IPS-20b (cell line): ENCODE data around the gene CDK13.
A peak's percentile ranks its signal among the peaks of the same experiment; 100 is the strongest.
"Not testable (repeated sequence)": the region's sequence is repeated elsewhere in the genome, so short reads cannot be mapped to it uniquely, and the experiment has no call there.

ENCODE experiments used
- H3K27ac ChIP-seq: one replicate; pipeline ENCODE4 v1.5.1; 2013; ENCODE audit warnings: low read length
- H3K27me3 ChIP-seq: 2 replicates; pipeline ENCODE4 v1.6.1; 2013; ENCODE audit warnings: mild to moderate bottlenecking, low read length, inconsistent platforms; ENCODE audit not compliant: insufficient read depth
- H3K36me3 ChIP-seq: 2 replicates; pipeline ENCODE4 v1.6.1; 2013; ENCODE audit warnings: low read depth, mild to moderate bottlenecking, inconsistent platforms, low read length, moderate library complexity; ENCODE audit not compliant: insufficient read depth
- H3K4me1 ChIP-seq: 2 replicates; pipeline ENCODE4 v1.6.1; 2013; ENCODE audit warnings: mild to moderate bottlenecking, control low read depth, inconsistent platforms, low read length, moderate library complexity; ENCODE audit not compliant: insufficient read depth
- H3K4me3 ChIP-seq: 2 replicates; pipeline ENCODE4 v1.5.1; 2013; ENCODE audit warnings: mild to moderate bottlenecking, low read length, inconsistent platforms
- H3K9ac ChIP-seq: 2 replicates; pipeline ENCODE4 v1.6.1; 2013; ENCODE audit warnings: low read depth, mild to moderate bottlenecking, inconsistent platforms, low read length, moderate library complexity
- H3K9me3 ChIP-seq: 2 replicates; pipeline ENCODE4 v1.6.1; 2013; ENCODE audit warnings: mild to moderate bottlenecking, low read depth, low read length, inconsistent platforms; ENCODE audit not compliant: insufficient read depth

CDK13 gene

GRCh38 chr7:40117199-40117598 is 167.1 kb downstream of the CDK13 start:
- not testable (repeated sequence) for H3K9ac ChIP-seq, H3K9me3 ChIP-seq, H3K4me1 ChIP-seq, H3K4me3 ChIP-seq, H3K36me3 ChIP-seq, H3K27me3 ChIP-seq, H3K27ac ChIP-seq

GRCh38 chr7:40118201-40118600 is 168.1 kb downstream of the CDK13 start:
- H3K36me3 ChIP-seq, H3K27me3 ChIP-seq, H3K27ac ChIP-seq, H3K9me3 ChIP-seq, H3K9ac ChIP-seq, H3K4me1 ChIP-seq, H3K4me3 ChIP-seq: not testable (repeated sequence)

- Histone ChIP-seq H3K9me3 (no peaks in the 10 kb centered on the region), H3K27ac (no peak overlapping the region), H3K4me1 (peaks cover 3% of the 10 kb centered on the region; the same call in 1 of the 2 replicates), H3K4me3 (no peak overlapping the region), H3K36me3 (no peaks in the 10 kb centered on the region), H3K9ac (no peak overlapping the region), H3K27me3 (no peaks in the 10 kb centered on the region)
Measured at GRCh38 chr7:40120020-40120419, 170.0 kb downstream of the CDK13 start.

GRCh38 chr7:40122100-40122939 is 172.3 kb downstream of the CDK13 start:
- not testable (repeated sequence) for H3K27me3 ChIP-seq, H3K9me3 ChIP-seq, H3K4me1 ChIP-seq, H3K9ac ChIP-seq, H3K27ac ChIP-seq, H3K4me3 ChIP-seq, H3K36me3 ChIP-seq

GRCh38 chr7:40122940-40123254 is 172.8 kb downstream of the CDK13 start:
- Histone ChIP-seq H3K9me3 (no peaks in the 10 kb centered on the region), H3K4me3 (no peak overlapping the region), H3K36me3 (no peaks in the 10 kb centered on the region), H3K4me1 (no peaks in the 10 kb centered on the region), H3K9ac (no peak overlapping the region), H3K27ac (no peak overlapping the region), H3K27me3 (no peaks in the 10 kb centered on the region)

- Histone ChIP-seq H3K4me3 (peak overlapping the region; percentile 99), H3K9me3 (no peaks in the 10 kb centered on the region), H3K36me3 (peaks cover 10% of the 10 kb centered on the region; the same call in 1 of the 2 replicates), H3K27ac (peak overlapping the region; percentile 59), H3K4me1 (peaks cover 8% of the 10 kb centered on the region; the same call in 1 of the 2 replicates), H3K27me3 (peaks cover 18% of the 10 kb centered on the region), H3K9ac (peak overlapping the region; percentile 91)
Measured at GRCh38 chr7:40133561-40134427, 183.7 kb downstream of the CDK13 start.

- Histone ChIP-seq H3K4me1 (peaks cover 8% of the 10 kb centered on the region; the same call in 1 of the 2 replicates), H3K36me3 (peaks cover 10% of the 10 kb centered on the region; the same call in 1 of the 2 replicates), H3K9me3 (no peaks in the 10 kb centered on the region), H3K9ac (peak within 1 kb of the TSS; percentile 91), H3K27me3 (peaks cover 18% of the 10 kb centered on the region), H3K4me3 (peak within 1 kb of the TSS; percentile 99), H3K27ac (peak within 1 kb of the TSS; percentile 59)
Measured at GRCh38 chr7:40134428-40135316, 184.6 kb downstream of the CDK13 start, which contains the start of the genes MPLKIP and SUGCT. Gene MPLKIP, minus strand, starts transcription at chr7:40134622. Its CDS starts 55 bp downstream, at chr7:40134567. Gene SUGCT, plus strand, starts transcription at chr7:40135005.

GRCh38 chr7:40135317-40135610 is 185.2 kb downstream of the CDK13 start:
- no peak overlapping the region for H3K27ac ChIP-seq
- H3K4me3 ChIP-seq, result peak overlapping the region; percentile 99

GRCh38 chr7:40137563-40137962 is 187.5 kb downstream of the CDK13 start:
- H3K4me3 ChIP-seq, result no peak overlapping the region
- H3K36me3 ChIP-seq, result peaks cover under 1% of the 10 kb centered on the region; the same call in 1 of the 2 replicates
- no peak overlapping the region for H3K9ac ChIP-seq
- peaks cover 18% of the 10 kb centered on the region for H3K27me3 ChIP-seq
- no peak overlapping the region for H3K27ac ChIP-seq
- H3K4me1 ChIP-seq, result peaks cover 8% of the 10 kb centered on the region; the same call in 1 of the 2 replicates
- no peaks in the 10 kb centered on the region for H3K9me3 ChIP-seq

More at GRCh38 chr7:40135317-40135610, 185.2 kb downstream of the CDK13 start:
- Histone ChIP-seq H3K4me1 (peaks cover 8% of the 10 kb centered on the region; the same call in 1 of the 2 replicates), H3K9me3 (no peaks in the 10 kb centered on the region), H3K9ac (peak overlapping the region; percentile 91), H3K27me3 (peaks cover 18% of the 10 kb centered on the region), H3K36me3 (peaks cover 10% of the 10 kb centered on the region; the same call in 1 of the 2 replicates)

GRCh38 chr7:40138973-40139372 is 188.9 kb downstream of the CDK13 start:
- Histone ChIP-seq H3K4me1 (no peaks in the 10 kb centered on the region), H3K4me3 (no peak overlapping the region), H3K9me3 (no peaks in the 10 kb centered on the region), H3K36me3 (no peaks in the 10 kb centered on the region), H3K27ac (no peak overlapping the region), H3K9ac (no peak overlapping the region), H3K27me3 (peaks cover 18% of the 10 kb centered on the region)

GRCh38 chr7:40139891-40140290 is 189.8 kb downstream of the CDK13 start:
- not testable (repeated sequence) for H3K9me3 ChIP-seq, H3K4me3 ChIP-seq, H3K4me1 ChIP-seq, H3K27ac ChIP-seq, H3K36me3 ChIP-seq, H3K9ac ChIP-seq
- peaks cover 18% of the 10 kb centered on the region for H3K27me3 ChIP-seq
